Kidney (tissue), 14 donors: ENCODE measurements around the gene PLEKHH3. TPM values are rescaled to one million over a fixed set of nuclear protein-coding genes. Genes with fewer than 3 reads are reported as not detected.

Experiments used
- DNase-seq, 5 donors: peaks; one replicate each; pipeline ENCODE4 v3.0.0-alpha.2; 2013 to 2020
- FAIRE-seq: peaks from 2 replicates; lab custom pipeline; 2012; peaks lifted over from hg19 to GRCh38; lab: Jason Lieb, UNC
- H3K27ac ChIP-seq, 2 donors: one replicate each; pipeline ENCODE4 v1.7.0; 2013; ENCODE audit warnings: low read depth in 2 of 2, low read length in 2 of 2, inconsistent platforms in 1 of 2
- H3K27me3 ChIP-seq: one replicate; pipeline ENCODE4 v1.7.1; 2013; ENCODE audit warnings: low read length, inconsistent platforms; ENCODE audit not compliant: control insufficient read depth, insufficient read depth
- H3K36me3 ChIP-seq, 3 donors: one replicate each; pipeline versions ENCODE4 v1.7.0 to v1.7.1; 2013; ENCODE audit warnings: low read length in 3 of 3, control low read depth in 1 of 3, inconsistent platforms in 1 of 3; ENCODE audit not compliant: insufficient read depth in 3 of 3, control insufficient read depth in 2 of 3
- H3K4me1 ChIP-seq, 3 donors: one replicate each; pipeline versions ENCODE4 v1.7.0 to v1.7.1; 2013; ENCODE audit warnings: low read length in 3 of 3, inconsistent platforms in 1 of 3, low read depth in 1 of 3; ENCODE audit not compliant: control insufficient read depth in 2 of 3, insufficient read depth in 2 of 3
- H3K4me3 ChIP-seq, 3 donors: one replicate each; pipeline versions ENCODE4 v1.7.0 to v1.8.1; 2013; ENCODE audit warnings: low read length in 3 of 3, control low read depth in 1 of 3, inconsistent platforms in 1 of 3
- H3K9ac ChIP-seq, 3 donors: one replicate each; pipeline versions ENCODE4 v1.7.0 to v1.7.1; 2013; ENCODE audit warnings: low read length in 3 of 3, control low read depth in 1 of 3, inconsistent platforms in 1 of 3
- H3K9me3 ChIP-seq, 3 donors: one replicate each; pipeline versions ENCODE4 v1.7.0 to v1.7.1; 2013; ENCODE audit warnings: low read length in 3 of 3, control low read depth in 1 of 3, inconsistent platforms in 1 of 3; ENCODE audit not compliant: control insufficient read depth in 2 of 3, insufficient read depth in 1 of 3
- CTCF ChIP-seq: IDR thresholded peaks from 3 replicates; pipeline ENCODE4 v1.5.1; 2012; ENCODE audit warnings: mild to moderate bottlenecking, moderate library complexity, borderline replicate concordance; ENCODE audit not compliant: insufficient read depth; ENCODE audit errors: extremely low read depth
- intact Hi-C: fragments of 100-400 bp; cut with DNase I; formaldehyde crosslinking; loops from one replicate; pipeline ENCODE4 v1.11.1; 2022
- polyA plus RNA-seq: library from polyadenylated mRNA; stranded (reverse); fragments of 350-450 nt; fragmentation: Illumina TruSeq; extraction: RNeasy Lipid Tissue Mini Kit (QIAGEN cat#74804); gene quantifications from one replicate; pipeline ENCODE4 v1.2.3, GENCODE V29; 2014; ENCODE audit warnings: low read depth, low replicate concordance; ENCODE audit not compliant: insufficient read depth
- total RNA-seq: library from RNA; stranded (reverse); fragmentation: NEBNext Ultra II Directional; extraction: Animal tissue kit (Norgen Biotek cat#: 25700); gene quantifications from one replicate; pipeline ENCODE4 v1.2.1, GENCODE V29; 2021
- donor health status: control.
- donor health status: control.
- donor health status: control.
- donor health status: control.
- donor health status: control.
- donor health status: DM: yes; HTN: yes; CAD: no.
- donor health status: Normal renal cell carcinoma (clear cell type).

PLEKHH3 gene
- total and polyA plus RNA-seq, 2 donors from 2014 or later = 21.2 to 23.2 TPM

- Histone ChIP-seq H3K9ac (peak overlapping the region in 2 of 3 donors; percentile 65 to 85), H3K4me1 (peaks cover 0 to 4% (median 2%) of the 10 kb centered on the region in 3 donors), H3K9me3 (no peaks in the 10 kb centered on the region), H3K36me3 (peaks cover 0 to 2% (median 0%) of the 10 kb centered on the region in 3 donors), H3K27me3 (no peaks in the 10 kb centered on the region), H3K4me3 (peak overlapping the region; percentile 1 to 63 (median 52)), H3K27ac (peak overlapping the region in 1 of 2 donors; percentile 65)
- intact Hi-C loops = no loop called here
- DNase-seq (peak in 4 of 5 donors; percentile 51 to 89 (median 76)), FAIRE-seq (no peak)
- TF ChIP-seq CTCF = no peak
Observed at GRCh38 chr17:42653179-42654124, 23.3 kb downstream of the PLEKHH3 start.

DNA sequence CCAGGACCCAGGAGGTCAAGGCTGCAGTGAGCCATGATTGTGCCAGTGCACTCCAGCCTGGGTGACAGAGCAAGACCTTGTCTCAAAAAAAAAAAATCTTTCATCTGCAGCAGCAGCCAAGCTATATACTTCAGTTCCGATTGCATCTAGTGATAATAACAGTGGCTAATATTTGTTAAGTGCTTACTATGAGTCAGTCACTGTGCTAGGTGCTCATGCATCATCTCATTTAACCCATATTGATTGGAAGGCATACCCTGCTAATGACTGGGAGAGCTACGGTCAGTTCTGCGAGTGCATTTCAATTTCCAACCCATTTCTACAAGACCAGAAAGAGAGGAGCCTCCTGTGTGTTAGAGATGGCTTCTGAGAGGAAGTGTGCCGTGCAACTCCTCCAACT, 25.4 kb downstream of the PLEKHH3 start:
- TF ChIP-seq CTCF = no peak
- Histone ChIP-seq H3K27ac (no peak overlapping the region), H3K27me3 (no peaks in the 10 kb centered on the region), H3K9ac (no peak overlapping the region), H3K4me3 (no peak overlapping the region), H3K4me1 (peaks cover 0 to 4% (median 2%) of the 10 kb centered on the region in 3 donors), H3K36me3 (no peaks in the 10 kb centered on the region), H3K9me3 (no peaks in the 10 kb centered on the region)
- intact Hi-C loops = no loop called here
- DNase-seq (no peak), FAIRE-seq (no peak)

DNA sequence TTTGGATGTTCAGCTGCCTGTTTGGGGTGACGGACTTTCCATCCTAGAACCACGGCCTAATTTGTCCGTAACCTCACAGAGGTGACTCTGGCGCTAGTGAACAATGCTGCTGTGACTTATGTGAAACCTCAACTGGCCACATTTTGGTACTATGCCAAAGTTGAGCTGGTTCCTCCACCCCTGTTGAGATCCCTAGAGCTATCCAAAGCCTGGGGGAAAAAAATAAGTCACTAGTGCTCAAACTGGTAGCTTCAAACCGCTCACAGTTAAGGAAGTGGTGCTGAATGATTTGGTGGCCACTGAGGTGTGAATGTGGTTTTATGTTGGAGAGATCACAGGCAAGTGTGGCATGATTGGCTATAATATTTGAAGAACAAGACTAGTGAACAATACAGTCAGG, 29.0 kb downstream of the PLEKHH3 start:
- intact Hi-C loops = no loop called here
- no peak for FAIRE-seq

More for the DNA sequence above, 29.0 kb downstream of the PLEKHH3 start:
- no peak overlapping the region for H3K4me3 ChIP-seq
- no peak overlapping the region for H3K27ac ChIP-seq
- no peaks in the 10 kb centered on the region for H3K27me3 ChIP-seq
- no peaks in the 10 kb centered on the region for H3K4me1 ChIP-seq
- DNase-seq = no peak
- no peaks in the 10 kb centered on the region for H3K36me3 ChIP-seq
- TF ChIP-seq CTCF = no peak
- H3K9me3 ChIP-seq = no peaks in the 10 kb centered on the region
- no peak overlapping the region for H3K9ac ChIP-seq
